Fibroblast of lung (primary cell): ENCODE data around the gene SRPK2.

ENCODE experiments used
- EZH2 ChIP-seq: IDR thresholded peaks from 2 replicates; pipeline ENCODE4 v1.5.1; 2012; ENCODE audit warnings: low read length, control low read depth, mild to moderate bottlenecking; ENCODE audit errors: missing control alignments
- TF ChIP-seq, protein P1 (sequence below), 2 donors: IDR thresholded peaks in 1 of 2; conservative IDR thresholded peaks in 1 of 2; 1 replicate in 1 of 2; 2 replicates in 1 of 2; pipeline ENCODE4 v1.5.1; 2011 to 2012; ENCODE audit warnings: low read length in 2 of 2, control low read depth in 1 of 2, inconsistent platforms in 1 of 2, low read depth in 1 of 2, mild to moderate bottlenecking in 1 of 2

DNA sequence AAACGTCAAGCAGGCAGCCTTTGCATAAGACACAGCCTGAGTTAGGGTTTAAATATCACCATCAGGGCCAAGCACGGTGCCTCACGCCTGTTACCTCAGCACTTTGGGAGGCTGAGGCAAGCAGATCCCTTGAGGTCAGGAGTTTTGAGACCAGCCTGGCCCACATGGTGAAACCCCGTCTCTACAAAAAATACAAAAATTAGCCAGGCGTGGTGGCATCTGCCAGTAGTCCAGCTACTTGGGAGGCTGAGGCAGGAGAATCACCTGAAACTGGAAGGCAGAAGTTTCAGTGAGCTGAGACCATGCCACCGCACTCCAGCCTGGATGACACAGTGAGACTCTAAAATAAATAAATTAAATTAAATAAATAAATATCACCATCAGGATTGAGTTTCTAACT, 33.0 kb downstream of the SRPK2 start:
- TF ChIP-seq, protein P1, sequence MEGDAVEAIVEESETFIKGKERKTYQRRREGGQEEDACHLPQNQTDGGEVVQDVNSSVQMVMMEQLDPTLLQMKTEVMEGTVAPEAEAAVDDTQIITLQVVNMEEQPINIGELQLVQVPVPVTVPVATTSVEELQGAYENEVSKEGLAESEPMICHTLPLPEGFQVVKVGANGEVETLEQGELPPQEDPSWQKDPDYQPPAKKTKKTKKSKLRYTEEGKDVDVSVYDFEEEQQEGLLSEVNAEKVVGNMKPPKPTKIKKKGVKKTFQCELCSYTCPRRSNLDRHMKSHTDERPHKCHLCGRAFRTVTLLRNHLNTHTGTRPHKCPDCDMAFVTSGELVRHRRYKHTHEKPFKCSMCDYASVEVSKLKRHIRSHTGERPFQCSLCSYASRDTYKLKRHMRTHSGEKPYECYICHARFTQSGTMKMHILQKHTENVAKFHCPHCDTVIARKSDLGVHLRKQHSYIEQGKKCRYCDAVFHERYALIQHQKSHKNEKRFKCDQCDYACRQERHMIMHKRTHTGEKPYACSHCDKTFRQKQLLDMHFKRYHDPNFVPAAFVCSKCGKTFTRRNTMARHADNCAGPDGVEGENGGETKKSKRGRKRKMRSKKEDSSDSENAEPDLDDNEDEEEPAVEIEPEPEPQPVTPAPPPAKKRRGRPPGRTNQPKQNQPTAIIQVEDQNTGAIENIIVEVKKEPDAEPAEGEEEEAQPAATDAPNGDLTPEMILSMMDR (conservative IDR thresholded peaks at IDR 0.05 in 1 of 2, IDR thresholded peaks at IDR 0.05 in 1 of 2; ENCODE audit: low read depth in 1 of 2, low read length in 2 of 2): no peak
- TF ChIP-seq EZH2: no peak
